ENCODE data around the gene MEX3A.

GRCh38 chr1:156122519-156123355, 40.5 kb upstream of the MEX3A start:
- TF ChIP-seq CTCF (conservative IDR thresholded peaks at IDR 0.05; ENCODE audit: low read length) (no peak), EZH2phosphoT487 (IDR thresholded peaks at IDR 0.05; ENCODE audit: borderline replicate concordance, low read depth, low read length) (no peak)

Data from OCI-LY7 (cell line).